ENCODE results near the gene SLC25A48.
"Not testable (repeated sequence)": the region's sequence is repeated elsewhere in the genome, so short reads cannot be mapped to it uniquely, and the experiment has no call there.

- TF ChIP-seq CTCF (IDR thresholded peaks at IDR 0.05; ENCODE audit: borderline replicate concordance, extremely low read depth, low read length, poor library complexity, severe bottlenecking); EZH2 (IDR thresholded peaks at IDR 0.05; ENCODE audit: borderline replicate concordance, low read depth, low read length, severe bottlenecking): not testable (repeated sequence)
Observed at GRCh38 chr5:135859186-135859585, 24.7 kb downstream of the SLC25A48 start.
